ACHN (cell line): ENCODE results near the gene POGLUT3.

ENCODE experiments used
- DNase-seq: peaks from one replicate; pipeline ENCODE4 v3.0.0-alpha.2; 2015
- in situ Hi-C: cut with HindIII; loops from 2 replicates; pipeline ENCODE4 v1.10.0; 2017; ENCODE audit warnings: low sequenced_read_pairs, low pct_ligation_motif_present, low pct_unique_long_range_greater_than_20kb

The POGLUT3 gene

DNA sequence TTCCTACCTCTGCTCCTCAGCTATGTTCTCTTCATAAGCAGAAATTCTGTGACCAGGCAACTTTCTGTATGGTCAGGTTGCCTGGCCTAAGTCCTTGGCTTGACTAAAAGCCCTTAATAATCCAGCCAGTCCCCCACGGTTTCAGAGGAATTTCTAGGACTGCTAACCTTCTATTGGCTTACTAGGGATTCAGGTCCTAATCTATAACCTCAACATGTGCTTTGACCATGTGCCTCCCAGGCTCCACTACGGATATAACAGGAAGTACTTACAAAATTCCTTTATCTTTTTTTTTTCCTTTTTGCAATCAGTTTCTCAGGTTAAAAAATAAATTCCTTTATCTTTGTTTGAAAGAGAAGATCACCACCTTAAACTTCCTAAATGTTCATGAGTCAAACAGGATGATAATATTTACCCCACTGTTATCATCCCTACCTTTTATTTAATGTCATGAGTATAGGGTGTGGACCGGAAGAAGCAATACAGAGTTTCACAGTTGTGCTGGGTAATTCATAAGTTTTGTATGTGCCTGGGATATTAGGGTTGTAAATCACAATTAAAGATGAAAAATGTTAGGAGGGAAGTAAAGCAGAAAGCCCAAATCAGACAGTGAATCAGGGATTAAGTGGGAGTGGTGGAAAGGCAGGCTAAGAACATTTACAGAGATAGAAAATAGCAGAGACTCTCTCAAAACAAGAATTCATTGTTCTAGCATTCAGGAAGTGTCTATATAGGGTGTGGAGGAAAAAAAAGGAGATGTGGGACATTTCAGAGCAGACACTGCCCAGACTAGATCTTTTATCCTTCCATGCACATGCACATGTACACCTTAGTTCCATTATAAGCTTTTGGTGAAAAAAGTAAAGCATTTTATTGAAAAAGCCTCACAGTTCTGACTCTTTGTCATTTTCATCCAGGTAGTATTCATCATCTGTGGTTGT is 10.7 kb upstream of the POGLUT3 start:
- in situ Hi-C loops, result no loop called here

DNA sequence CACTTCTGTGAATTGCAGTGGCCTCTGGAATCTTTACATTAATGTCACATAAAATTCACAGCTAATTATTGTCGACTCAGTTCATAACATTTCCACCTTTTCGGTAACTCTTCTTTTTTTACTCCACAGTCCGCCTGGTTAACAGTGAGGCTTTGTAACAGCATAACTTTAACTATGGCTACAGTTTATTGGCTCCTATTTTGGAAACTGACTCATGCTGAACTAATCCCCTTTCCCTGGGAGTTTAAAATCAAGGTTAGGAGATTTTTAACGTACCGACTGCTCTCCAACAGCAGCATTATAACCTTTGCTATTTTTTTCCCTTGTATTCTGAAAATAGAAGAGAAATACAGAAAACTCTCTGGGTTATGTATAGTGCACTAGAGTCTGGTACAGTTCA is 3.2 kb upstream of the POGLUT3 start:
- no peak for DNase-seq
- in situ Hi-C loops, result no loop called here

More for the DNA sequence above, 10.7 kb upstream of the POGLUT3 start:
- DNase-seq, result no peak

DNA sequence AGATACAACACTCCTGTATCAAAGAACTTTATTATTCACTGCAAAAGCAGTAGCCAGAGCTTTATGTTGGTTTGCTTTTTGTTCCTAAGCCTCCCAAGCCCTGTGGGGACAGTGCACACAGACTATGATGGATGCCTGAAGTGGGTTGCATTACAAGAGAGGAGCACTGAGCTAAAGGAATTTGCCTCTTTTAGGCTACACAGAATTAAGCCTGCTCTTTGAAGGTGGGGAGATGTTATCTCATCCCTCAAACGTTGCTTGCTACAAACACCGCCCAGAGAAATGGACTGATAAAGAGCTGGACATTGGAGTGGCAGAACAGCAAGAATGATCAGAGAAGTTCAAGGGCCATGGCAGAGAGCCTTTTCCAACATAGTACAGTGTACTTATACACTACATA is 2.5 kb upstream of the POGLUT3 start:
- no peak for DNase-seq
- in situ Hi-C loops, result no loop called here

DNA sequence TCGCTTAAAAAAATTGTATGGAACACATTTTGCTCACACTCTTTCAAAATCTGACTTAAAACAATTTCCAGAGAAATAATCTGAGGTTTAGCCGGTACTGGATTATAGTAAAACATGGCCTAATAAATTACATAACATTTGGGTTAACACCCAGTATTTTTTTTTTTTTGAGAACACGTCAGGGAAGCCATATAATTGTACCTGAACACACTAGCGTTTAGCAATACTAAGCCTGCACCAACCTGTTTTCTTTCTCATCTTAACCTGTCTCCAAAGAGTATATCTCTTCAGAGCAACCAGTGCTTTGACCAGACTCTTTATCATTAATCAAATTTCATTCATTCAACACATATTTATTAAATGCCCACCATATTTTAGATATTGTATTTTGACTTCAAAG is 2.0 kb upstream of the POGLUT3 start:
- in situ Hi-C loops, result no loop called here
- DNase-seq, result no peak

DNA sequence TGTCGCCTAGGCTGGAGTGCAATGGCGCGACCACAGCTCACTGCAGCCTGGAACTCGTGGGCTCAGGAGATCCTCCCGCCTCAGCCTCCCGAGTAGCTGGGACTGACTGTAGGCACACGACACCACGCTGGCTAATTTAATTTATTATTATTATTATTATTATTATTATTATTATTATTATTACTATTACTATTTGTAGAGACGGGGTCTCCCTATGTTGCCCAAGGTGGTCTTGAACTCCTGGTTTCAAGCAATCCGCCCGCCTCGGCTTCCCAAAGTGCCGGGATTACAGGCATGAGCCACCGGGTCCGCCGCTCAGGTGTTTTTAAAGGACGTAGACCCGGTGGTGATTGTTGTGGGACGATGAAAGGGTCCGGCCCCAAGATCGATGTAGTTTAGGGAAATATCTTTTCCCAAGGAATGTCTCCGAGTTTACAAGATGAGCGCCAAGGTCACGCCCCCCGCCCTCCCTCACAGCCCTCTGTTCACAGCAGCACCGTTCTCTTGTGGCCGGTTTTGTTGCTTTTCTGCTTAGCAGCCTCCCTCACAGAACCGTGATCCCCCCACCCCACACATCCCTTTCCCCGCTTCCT is 728 bp upstream of the POGLUT3 start:
- DNase-seq, result no peak
- in situ Hi-C loops, result no loop called here

DNA sequence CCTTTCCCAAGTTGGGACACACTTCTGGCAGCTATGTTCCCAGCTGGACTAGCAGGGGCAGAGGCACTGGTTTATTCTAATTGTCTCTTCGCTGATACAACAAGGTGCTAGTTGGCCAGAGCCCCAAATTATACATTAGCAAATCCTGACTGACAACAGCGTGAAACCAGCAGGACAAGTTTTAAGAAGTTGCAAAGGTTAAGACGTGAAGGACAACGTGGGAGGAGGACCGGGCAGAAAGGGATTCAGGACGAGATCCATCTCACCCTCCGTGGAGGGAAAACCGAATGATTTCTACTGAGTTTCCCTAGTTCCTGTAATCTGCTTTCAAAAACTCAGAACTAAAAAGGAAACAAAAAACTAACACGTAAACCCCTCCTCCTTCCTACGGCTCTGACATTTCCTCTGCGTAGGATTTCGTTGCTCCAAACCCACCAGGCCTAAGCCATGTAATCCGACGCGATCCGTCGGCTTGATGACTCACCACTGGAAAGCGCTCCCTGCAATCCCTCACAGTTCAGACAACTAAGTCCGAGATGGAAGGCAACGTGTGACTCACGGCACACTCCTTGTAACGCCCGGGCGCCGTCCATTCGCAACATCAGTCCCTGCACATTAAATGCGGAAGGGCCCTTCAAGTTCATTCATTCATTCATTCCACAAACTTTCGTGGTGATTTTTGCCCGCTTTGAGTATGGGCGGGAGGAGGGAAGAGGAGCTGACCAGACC is 703 bp downstream of the POGLUT3 start:
- in situ Hi-C loops, result no loop called here
- peak; percentile 93 for DNase-seq

DNA sequence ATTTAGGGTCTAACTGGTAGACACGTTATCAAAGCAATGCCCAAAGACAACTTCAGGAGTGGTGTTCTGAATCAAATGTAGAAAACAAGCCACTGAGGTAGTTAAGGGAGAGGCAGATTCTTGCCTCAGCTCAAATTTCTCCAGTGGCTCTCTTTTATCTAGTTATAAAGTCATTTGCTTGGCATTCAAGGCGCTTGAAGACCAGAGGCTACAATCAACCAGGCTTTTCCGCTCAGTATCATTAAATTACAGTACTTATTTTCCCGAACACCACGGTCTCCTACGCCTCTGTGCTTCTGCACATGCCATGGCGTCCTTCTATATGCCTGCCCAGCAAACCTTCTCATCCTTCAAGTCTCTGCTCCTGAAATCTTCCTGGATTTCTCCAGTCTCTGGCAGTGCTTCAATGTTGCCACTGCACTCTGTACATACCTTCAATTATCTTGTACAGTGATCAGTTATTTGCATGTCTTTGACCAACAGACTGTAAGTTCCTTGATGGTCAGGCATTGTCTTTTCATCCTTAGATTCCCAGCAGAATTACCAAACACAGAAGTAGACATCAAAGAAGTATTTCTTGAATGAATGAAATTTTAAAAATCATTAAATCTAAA is 1.4 kb downstream of the POGLUT3 start:
- no peak for DNase-seq
- in situ Hi-C loops, result no loop called here

DNA sequence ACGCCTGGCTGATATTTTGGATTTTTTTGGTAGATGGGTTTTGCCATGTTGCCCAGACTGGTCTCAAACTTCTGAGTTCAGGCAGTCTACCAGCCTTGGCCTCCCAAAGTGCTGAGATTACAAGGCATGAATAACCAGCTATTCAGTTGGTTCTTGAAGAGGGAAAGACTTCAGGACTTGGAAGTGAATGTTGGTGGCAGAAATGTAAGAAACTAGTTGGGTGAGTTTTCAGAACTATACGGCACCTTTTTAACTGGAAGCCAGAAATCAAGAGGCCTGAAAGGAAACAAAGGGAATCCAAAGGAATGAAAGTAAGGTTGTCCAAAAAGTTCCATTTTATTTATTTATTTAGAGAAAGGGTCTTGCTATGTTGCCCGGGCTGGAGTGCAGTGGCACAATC is 2.9 kb downstream of the POGLUT3 start:
- in situ Hi-C loops, result no loop called here

DNA sequence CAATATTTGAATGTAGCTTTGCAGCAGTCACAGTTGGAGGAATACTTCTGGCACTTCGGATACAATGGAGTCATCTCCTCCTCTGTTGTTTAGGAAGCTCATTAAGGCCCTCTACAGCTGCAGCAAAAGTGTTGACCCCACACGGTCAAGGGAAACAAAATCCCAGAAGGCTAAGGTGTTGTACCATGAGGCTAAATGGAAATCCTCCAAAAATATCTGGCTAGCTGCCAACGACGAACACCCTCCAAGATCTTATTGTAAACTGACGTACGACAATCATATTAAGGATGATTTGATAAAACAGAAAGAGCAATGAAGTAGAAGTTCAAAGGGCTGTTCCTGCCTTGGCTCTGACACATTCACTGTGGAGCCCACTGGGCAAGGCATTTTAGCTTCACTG is 4.0 kb downstream of the POGLUT3 start:
- DNase-seq, result no peak
- in situ Hi-C loops, result no loop called here

More for the DNA sequence above, 2.9 kb downstream of the POGLUT3 start:
- DNase-seq, result no peak

DNA sequence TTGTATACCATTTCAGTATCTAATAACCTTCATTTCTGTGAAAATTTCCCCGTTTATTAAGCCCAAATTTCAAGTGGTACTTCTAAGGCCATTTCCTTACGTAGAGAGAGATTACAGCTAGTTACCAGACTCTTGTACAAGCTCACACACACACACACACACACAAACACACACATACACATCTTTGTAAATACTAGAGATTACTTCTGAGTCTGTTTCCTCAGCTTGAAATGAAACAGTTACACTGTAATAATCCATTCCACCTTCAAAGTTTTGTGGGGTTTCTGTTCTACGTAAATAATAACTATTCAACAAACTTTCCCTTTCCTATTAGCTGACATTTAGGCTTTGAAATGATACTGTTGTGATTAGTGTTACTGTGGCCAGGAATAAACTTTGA is 6.2 kb downstream of the POGLUT3 start:
- in situ Hi-C loops, result no loop called here
- DNase-seq, result no peak

DNA sequence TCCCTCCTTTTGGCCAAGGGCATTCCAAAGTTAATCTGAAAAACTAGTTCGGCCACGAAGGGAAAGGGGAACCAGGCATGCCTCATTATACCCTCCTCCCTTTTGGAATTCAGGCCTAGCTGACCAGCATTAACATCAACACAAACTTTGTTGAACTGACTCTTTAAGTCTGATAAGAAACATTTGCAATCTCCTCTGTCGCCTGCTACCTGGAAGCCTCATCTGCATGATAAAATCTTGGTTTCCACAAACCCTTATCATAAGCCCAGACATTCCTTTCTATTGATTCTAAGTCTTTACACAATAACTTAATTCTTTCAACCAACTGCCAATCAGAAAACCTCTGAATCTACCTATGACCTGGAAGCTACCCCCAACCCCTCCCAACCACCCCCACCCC is 11.4 kb downstream of the POGLUT3 start:
- in situ Hi-C loops, result no loop called here
- no peak for DNase-seq

DNA sequence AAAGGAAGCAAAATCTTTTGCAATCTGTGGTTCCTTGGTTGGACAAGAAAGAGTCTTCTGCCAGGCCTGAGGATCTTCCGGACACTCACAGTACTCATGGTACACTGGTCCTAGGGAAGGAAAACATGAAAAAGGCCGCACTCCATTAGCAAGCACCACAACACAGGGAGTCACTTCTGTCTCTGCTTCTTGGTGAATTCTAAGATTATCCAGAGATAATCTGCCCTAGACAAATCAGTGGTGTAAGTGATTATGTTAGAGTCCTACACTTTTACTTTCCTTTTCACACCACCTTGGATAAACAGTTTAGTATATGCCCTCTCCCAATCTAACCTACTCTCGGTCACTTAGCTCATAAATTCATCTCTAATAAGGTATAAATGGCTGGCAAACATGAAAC is 11.9 kb downstream of the POGLUT3 start:
- in situ Hi-C loops, result no loop called here
- no peak for DNase-seq

DNA sequence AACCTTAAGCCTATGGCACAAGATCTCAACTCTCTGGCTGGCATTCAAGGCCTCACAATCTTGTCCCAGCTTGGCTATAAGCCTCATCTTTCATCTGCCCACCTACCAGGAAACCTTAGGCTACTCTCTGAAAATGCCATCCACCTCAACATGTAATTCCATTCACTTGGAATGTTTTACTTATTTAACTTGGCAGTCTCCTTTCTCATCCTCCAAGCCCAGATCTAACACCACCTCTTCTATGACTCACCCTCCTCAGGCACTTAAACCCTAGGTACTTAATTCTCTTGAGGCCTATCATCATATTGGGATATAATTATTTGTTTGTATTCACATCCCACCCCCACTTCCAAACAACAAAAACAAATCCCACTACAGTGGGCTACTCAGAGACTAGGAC is 15.0 kb downstream of the POGLUT3 start:
- in situ Hi-C loops, result no loop called here
- no peak for DNase-seq

DNA sequence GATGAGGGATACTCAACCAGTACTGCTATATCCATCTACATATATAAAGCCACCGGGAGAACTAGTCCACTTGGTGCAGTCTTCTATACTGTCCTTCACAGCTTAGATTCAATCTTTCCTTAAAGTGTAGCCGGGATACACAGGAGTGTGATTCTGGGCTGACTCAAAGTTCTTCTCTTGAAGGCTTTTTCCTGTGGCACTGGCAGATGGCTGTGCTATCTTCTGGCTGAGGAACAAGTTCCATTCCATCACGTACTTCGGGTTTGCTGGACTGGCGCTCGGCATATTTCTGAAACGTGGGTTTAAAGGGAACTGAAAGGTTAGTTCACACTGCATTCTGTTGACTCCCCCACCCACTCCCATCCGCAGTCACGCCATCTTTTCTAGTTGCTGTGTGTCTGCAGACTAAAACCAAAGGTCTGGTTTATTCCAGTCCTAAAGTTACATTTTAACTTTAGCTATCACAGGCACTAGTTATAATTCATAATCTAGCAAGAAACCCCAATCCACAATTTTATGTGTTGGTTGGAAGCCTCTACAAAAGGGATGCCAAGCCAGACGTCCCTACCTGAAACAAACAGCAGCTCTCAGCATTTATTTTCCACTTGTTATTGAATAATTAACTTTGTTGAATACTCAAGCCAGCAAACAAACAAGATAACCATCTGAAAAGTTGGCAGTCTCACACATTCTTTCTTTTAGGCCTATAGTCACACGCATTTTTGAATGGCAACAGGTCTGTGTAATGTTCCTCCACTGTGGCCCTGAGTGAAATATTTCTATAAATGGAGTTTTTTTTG is 23.3 kb downstream of the POGLUT3 start:
- DNase-seq, result no peak
- in situ Hi-C loops, result no loop called here

DNA sequence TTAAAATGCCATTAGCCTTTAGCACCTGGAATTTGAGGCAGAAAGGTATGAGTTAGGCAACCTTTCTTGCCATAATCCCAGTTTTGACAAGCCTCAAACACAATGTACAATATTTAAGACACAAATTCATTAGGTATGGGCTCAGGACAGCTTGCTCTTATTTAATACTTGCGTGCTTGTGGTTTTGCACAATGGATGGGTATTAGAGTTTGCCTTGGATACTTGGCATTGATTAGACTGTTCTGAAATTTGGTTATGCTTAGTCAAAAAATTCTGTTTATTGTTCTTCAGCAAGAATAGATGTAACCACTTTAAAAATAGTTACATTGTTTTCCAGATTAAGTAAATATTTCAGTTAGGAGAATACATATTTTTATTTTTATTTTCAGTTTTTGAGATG is 25.5 kb downstream of the POGLUT3 start:
- in situ Hi-C loops, result no loop called here
- DNase-seq, result no peak

DNA sequence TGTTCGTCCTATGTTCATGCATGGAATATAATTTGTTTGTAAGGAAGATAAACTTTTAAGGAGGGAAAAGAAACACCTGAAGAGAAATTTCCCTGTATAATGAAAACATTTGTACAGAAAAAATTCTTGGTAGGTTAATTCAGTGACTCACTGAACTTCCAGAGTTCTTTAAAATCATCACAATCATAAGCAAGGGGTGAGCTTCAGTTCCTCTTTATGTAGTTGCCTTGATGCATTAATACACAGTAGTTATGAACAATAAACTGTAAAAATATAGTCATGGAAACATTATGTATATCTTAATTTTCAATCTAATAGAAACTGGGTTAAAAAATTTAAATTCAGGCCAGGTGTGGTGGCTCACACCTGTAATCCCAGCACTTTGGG is 29.7 kb downstream of the POGLUT3 start:
- no peak for DNase-seq
- in situ Hi-C loops, result no loop called here

DNA sequence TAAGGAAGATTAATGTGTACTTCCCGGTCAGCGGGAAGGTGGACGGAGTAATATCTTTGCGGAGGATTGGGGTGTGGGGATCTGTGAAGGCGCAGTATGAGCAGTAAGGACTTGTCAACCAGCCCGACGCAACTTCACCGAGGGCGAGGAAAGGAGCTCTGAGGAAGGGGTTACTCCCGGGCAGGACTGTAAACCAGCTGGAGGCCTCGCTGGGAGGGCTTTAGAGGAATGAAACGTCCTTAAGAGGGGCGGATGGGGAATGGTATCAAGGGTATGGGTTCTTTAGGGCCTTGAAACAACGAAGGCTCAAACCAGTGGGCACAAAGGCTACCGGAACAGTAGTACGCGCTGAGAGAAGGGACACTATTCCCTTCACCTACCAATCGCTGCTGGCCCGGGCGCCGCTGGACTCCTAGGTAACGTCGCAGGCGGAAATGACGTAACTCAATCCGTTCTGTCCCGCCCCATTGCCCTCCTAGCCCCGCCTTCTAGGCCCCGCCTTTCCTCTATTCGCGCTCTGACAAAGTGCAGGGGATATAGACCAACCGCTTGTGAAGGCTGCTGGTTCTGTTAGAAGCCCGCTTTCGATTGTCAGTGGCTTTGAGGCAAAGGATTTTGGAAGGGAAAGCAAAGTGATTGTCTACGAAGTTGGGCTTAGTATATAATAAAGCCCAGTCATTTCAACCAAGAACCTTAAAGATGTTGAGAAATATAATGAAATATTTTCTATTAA is 30.9 kb downstream of the POGLUT3 start, which contains the start of gene C11orf65:
Gene C11orf65 (minus strand): TSS at position 439 of the 733 bp plus-strand sequence. CDS start 5,970 bp downstream, outside the sequence.
- in situ Hi-C loops, result no loop called here
- peak; percentile 94 for DNase-seq

DNA sequence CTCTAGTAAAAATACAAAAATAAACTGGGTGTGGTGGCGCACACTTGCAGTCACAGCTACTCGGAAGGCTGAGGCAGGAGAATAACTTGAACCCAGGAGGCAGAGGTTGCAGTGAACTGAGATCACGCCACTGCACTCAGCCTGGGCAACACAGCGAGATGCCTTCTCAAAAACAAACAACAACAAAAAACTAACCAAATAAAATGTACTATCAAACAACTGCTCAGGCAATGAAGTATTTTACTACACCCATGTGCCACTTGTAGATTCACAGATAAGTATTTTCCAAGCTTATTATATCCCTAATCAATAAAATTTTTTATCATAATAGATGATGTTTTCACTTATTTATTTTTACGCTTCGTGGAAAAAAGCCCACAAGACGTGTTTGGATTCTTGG is 31.8 kb downstream of the POGLUT3 start:
- in situ Hi-C loops, result no loop called here
- no peak for DNase-seq
